HG03442 (cell line): ENCODE measurements around the gene KCNE1.
"Not testable (repeated sequence)": the region's sequence is repeated elsewhere in the genome, so short reads cannot be mapped to it uniquely, and the experiment has no call there.

ENCODE experiments used
- ATAC-seq: cut with Tn5 transposase; IDR thresholded peaks from one replicate; pipeline ENCODE4 v1.9.1; 2021; ENCODE audit warnings: mild to moderate bottlenecking, moderate library complexity; ENCODE audit not compliant: unreplicated experiment

Gene KCNE1

DNA sequence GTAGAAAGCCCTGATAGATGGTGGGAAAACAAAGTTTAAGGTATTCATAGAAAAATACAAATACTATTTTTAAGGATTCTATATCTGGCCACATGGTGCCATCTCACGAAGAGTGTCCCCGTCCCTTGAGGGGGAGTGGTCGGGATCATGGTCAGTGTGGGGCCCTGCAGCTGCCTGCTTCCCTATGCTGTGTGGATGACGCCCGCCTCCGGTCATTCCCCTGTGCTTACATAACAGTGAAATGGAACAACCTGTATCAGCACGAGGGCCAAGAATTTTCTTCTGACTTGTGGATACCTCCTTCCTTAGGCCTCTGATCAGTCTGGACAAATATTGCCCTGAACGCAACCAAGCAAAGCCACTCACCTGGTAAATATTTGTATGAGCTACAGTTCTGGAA lies 84.7 kb downstream of the KCNE1 start:
- not testable (repeated sequence) for ATAC-seq

- not testable (repeated sequence) for ATAC-seq
Observed at GRCh38 chr21:34423805-34424204, 88.2 kb downstream of the KCNE1 start, which contains the start of gene SMIM34. Gene SMIM34 (minus strand): TSS chr21:34423951. CDS start chr21:34423839, 112 bp downstream.

DNA sequence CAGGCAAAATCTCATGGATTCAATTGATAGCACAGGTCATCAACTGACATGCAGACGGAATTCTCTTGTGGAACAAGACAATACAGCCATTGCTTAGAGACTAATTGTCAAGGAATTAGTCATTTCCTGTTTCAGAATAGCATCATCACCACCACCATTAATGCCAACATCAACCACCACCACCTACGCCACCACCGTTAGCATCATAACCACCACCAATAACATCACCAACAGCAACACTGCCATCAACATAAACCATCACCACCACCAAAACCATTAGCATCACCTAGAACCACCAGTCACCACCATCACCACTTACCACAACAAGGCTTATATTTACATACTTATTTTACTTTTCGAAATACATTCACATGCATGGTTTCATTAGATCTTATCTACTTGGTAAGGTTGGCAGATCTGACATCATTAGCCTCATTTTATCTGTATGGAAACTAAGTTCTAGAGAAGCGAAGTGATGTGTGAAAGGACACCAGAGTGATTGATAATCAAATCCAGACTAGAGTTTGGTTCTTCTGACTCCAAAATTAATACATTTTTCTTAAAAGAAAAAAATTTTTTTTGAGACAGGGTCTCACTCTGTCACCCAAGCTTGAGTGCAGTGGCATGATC lies 94.4 kb downstream of the KCNE1 start:
- not testable (repeated sequence) for ATAC-seq

DNA sequence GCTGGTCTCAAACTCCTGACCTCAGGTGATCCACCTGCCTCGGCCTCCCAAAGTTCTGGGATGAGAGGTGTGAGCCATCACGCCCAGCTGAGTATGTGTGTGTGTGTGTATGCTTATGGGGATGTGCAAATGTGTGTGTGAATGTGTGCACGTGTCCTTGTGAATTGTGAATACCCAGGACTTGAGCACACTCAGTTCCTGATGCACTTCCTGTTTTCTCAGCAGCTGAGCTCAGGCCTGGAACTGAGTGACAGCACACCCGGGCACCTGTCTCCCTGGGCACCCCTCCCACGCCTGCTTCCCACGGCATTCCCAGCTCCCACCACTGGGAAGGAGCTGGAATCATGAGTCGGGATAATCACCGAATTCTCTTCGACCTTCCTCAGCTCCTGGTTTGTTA lies 104.7 kb downstream of the KCNE1 start:
- ATAC-seq, result not testable (repeated sequence)

- ATAC-seq, result not testable (repeated sequence)
Observed at GRCh38 chr21:34406676-34407075, 105.3 kb downstream of the KCNE1 start.

DNA sequence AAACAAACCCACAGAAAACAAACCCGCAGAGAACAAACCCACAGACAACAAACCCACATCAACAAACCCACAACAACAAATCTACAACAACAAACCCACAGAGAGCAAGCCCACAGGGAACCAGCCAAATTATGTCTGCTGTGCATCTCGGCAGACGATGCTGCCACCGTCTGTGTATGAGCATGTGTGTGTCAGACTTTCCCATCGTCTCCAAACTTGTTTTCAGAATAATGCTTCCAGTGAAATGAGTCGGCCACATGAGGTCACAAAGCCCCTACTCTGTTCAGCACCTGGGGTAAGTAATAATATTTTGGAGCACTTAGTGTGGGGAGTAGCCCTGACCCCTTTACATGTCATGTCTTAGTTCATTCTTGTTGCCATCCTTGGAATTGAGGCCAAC lies 105.9 kb downstream of the KCNE1 start:
- not testable (repeated sequence) for ATAC-seq

- ATAC-seq, result not testable (repeated sequence)
Observed at GRCh38 chr21:34405686-34406085, 106.3 kb downstream of the KCNE1 start.

DNA sequence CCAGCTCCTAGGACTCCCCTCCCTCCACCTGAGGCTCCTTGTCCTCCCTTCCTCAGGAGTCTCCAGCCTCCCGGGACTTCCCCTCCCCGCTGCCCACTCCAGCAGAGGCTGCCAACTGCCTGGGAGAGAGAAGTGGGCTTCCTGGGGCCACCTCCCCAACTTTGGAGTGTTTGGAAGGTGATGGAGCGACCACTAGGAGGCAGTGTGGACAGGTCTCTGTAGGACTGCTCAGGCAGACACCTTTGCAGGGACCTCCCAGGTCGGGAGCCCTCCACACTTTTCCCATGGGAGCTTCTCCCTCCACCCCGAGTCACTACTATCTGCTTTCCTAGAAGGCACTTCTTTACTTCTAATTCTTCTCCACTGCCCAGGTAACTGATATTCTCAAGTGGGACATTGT lies 107.3 kb downstream of the KCNE1 start:
- not testable (repeated sequence) for ATAC-seq

- not testable (repeated sequence) for ATAC-seq
Observed at GRCh38 chr21:34400522-34400921, 111.5 kb downstream of the KCNE1 start.
